ENCODE results near the gene HIC1. TPM values are rescaled to one million over a fixed set of nuclear protein-coding genes. Genes with fewer than 3 reads are reported as not detected.

HIC1 gene
- polyA plus RNA-seq, 1 of the 3 experiments (the other 2 are of a cell fraction) = 6.4 TPM

GRCh38 chr17:2043785-2044184, 11.1 kb upstream of the HIC1 start:
- peak overlapping the region; percentile 99; the same call in 1 of the 2 replicates for H3K4me2 ChIP-seq
- DNase-seq = no peak
- H3K4me1 ChIP-seq (ENCODE audit: control insufficient read depth in 1 of 2, insufficient read depth in 2 of 2, low read depth in 1 of 2, low read length in 1 of 2) = peaks cover 23 to 25% of the 10 kb centered on the region in 2 experiments; a peak in 3 of 4 replicates
- TF ChIP-seq GABPA (IDR thresholded peaks at IDR 0.05; ENCODE audit: low read depth) (no peak), EP300 (IDR thresholded peaks at IDR 0.05; ENCODE audit: borderline replicate concordance in 1 of 2, low read depth in 1 of 2, low read length in 1 of 2) (no peak), TEAD4 (IDR thresholded peaks at IDR 0.05; ENCODE audit: borderline replicate concordance, insufficient read depth) (no peak), FOSL2 (IDR thresholded peaks at IDR 0.05; ENCODE audit: borderline replicate concordance, low read depth) (peak; percentile 19; the same call in 1 of the 2 replicates), IRF3 (IDR thresholded peaks at IDR 0.05; ENCODE audit: low read depth, low read length) (no peak)
- no peak overlapping the region for H2AFZ ChIP-seq (ENCODE audit: low read depth)
- H3K4me3 ChIP-seq (ENCODE audit: low read depth in 2 of 2, low read length in 1 of 2) = no peak overlapping the region
- H3K79me2 ChIP-seq (ENCODE audit: insufficient read depth) = peaks cover 39% of the 10 kb centered on the region
- peak overlapping the region in 1 of 2 experiments; percentile 79; a peak in 1 of 4 replicates for H3K27ac ChIP-seq (ENCODE audit: low read depth in 2 of 2, low read length in 1 of 2)
- ChIA-PET POLR2A (no interaction called here), CTCF (interaction anchor here (0.6 to 2.8 kb wide), 3 partner anchors 11 to 201 kb away, joined by 3 to 12 read pairs (median 6); partner anchors contain the start of gene HIC1)
- no peak overlapping the region for H3K9ac ChIP-seq
- WGBS (ENCODE audit: low lambda C conversion rate) = 66% methylated on average over 6 of the region's 6 CpGs
- H3K27me3 ChIP-seq (ENCODE audit: insufficient read depth) = no peaks in the 10 kb centered on the region
- H3F3A ChIP-seq (replicated peaks; ENCODE audit: insufficient read depth) = peaks cover 19% of the 10 kb centered on the region
- H3K9me3 ChIP-seq = no peaks in the 10 kb centered on the region
- no peaks in the 10 kb centered on the region for H4K20me1 ChIP-seq (ENCODE audit: insufficient read depth)
- no peaks in the 10 kb centered on the region for H3K9me2 ChIP-seq
- peaks cover 9 to 14% of the 10 kb centered on the region in 2 experiments for H3K36me3 ChIP-seq (replicated peaks in 1 of 2; ENCODE audit: control insufficient read depth in 1 of 2, insufficient read depth in 2 of 2, low read length in 1 of 2)

GRCh38 chr17:2044263-2044894, 10.5 kb upstream of the HIC1 start:
- Histone ChIP-seq H3F3A (replicated peaks; ENCODE audit: insufficient read depth) (peaks cover 19% of the 10 kb centered on the region), H4K20me1 (ENCODE audit: insufficient read depth) (no peaks in the 10 kb centered on the region), H3K9me3 (no peaks in the 10 kb centered on the region), H2AFZ (ENCODE audit: low read depth) (no peak overlapping the region), H3K27ac (ENCODE audit: low read depth in 2 of 2, low read length in 1 of 2) (no peak overlapping the region; a peak in 1 of 4 replicates), H3K36me3 (replicated peaks in 1 of 2; ENCODE audit: control insufficient read depth in 1 of 2, insufficient read depth in 2 of 2, low read length in 1 of 2) (peaks cover 9 to 14% of the 10 kb centered on the region in 2 experiments), H3K9me2 (no peaks in the 10 kb centered on the region), H3K27me3 (ENCODE audit: insufficient read depth) (no peaks in the 10 kb centered on the region), H3K9ac (no peak overlapping the region), H3K4me3 (ENCODE audit: low read depth in 2 of 2, low read length in 1 of 2) (no peak overlapping the region), H3K4me1 (ENCODE audit: control insufficient read depth in 1 of 2, insufficient read depth in 2 of 2, low read depth in 1 of 2, low read length in 1 of 2) (peaks cover 24 to 31% of the 10 kb centered on the region in 2 experiments; a peak in 3 of 4 replicates), H3K4me2 (no peak overlapping the region), H3K79me2 (ENCODE audit: insufficient read depth) (peaks cover 39% of the 10 kb centered on the region)
- POLR2A ChIA-PET = no interaction called here
- no peak for DNase-seq
- no peak for TF ChIP-seq NFIC (IDR thresholded peaks at IDR 0.05; ENCODE audit: borderline replicate concordance)
- no peak for TF ChIP-seq EZH2phosphoT487 (IDR thresholded peaks at IDR 0.05; ENCODE audit: borderline replicate concordance, low read depth)
- no peak for TF ChIP-seq SMC3 (IDR thresholded peaks at IDR 0.05; ENCODE audit: low read depth, low read length)
- no peak for TF ChIP-seq ZBTB33 (IDR thresholded peaks at IDR 0.05; ENCODE audit: borderline replicate concordance, low read depth)
- no peak for TF ChIP-seq ELF1 (IDR thresholded peaks at IDR 0.05)
- no peak for TF ChIP-seq REST (IDR thresholded peaks at IDR 0.05; ENCODE audit: low read depth, low read length)
- no peak for TF ChIP-seq RFX5 (IDR thresholded peaks at IDR 0.05; ENCODE audit: low read length)
- TF ChIP-seq MAX (IDR thresholded peaks at IDR 0.05; ENCODE audit: low read depth) = no peak
- CTCF ChIA-PET = interaction anchor here (1.4 to 2.8 kb wide), 3 partner anchors 10 to 200 kb away, joined by 5 to 12 read pairs (median 6); partner anchors contain the start of genes HIC1 and RTN4RL1
- 89% methylated on average over 5 of the region's 5 CpGs for WGBS (ENCODE audit: low lambda C conversion rate)

Data from SK-N-SH (cell line).